ENCODE results near the gene TMEM43. TPM values are rescaled to one million over a fixed set of nuclear protein-coding genes. Genes with fewer than 3 reads are reported as not detected.

Gene TMEM43
- total and polyA plus RNA-seq, 2 of the 8 experiments (the other 6 are each of a cell fraction or from before 2014, with no cell fraction given), result 27.0 to 33.7 TPM

DNA sequence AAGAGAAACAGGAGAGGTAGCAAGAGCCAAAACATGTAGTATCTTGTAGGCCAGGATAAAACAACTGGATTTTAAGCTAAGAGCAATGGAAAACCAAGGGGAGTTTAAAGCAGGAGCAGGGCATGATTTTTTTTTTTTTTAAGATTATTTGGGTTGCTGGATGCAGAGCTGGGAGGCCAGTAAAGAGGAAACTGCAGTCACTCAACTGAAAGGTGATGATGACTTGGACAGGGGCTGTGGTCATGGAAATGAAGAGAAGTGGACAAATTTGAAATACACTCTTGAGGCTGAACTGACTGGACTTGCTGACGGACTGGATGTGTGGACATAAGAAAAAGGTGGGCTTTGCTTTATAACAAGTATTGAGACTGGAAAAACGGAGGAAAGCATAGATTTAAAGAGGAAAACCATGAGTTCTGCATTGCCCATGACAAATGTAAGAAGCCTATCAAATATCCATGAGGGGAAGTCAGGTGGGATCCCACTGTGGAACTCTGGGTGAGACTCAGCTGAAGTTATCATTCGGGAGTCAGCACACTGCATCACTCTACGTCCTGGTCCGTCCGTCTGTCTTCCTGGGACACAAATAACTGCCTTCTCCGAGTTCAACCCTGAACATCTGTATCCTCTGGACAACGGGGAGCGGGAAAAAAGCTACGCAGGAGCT lies 52.9 kb downstream of the TMEM43 start:
- Histone ChIP-seq H3K4me1 (replicated peaks in 1 of 4; ENCODE audit: control insufficient read depth in 3 of 4, insufficient read depth in 4 of 4, low read length in 3 of 4) (peaks cover 0 to 2% (median under 1%) of the 10 kb centered on the region in 4 experiments; a peak in 3 of 7 replicates), H3K79me1 (ENCODE audit: low read depth, low read length) (peaks cover 4% of the 10 kb centered on the region; the same call in 1 of the 2 replicates), H4K5ac (ENCODE audit: insufficient read length, low read depth, low read length) (no peak overlapping the region), H3K56ac (replicated peaks; ENCODE audit: insufficient read length, low read depth, low read length) (peak overlapping the region; percentile 55), H2BK5ac (ENCODE audit: low read depth, low read length) (peak overlapping the region; percentile 86; the same call in 1 of the 2 replicates), H2BK120ac (replicated peaks; ENCODE audit: low read depth, low read length) (no peak overlapping the region), H3K27ac (ENCODE audit: low read depth, low read length) (peak overlapping the region; percentile 49; the same call in 1 of the 2 replicates), H2BK15ac (ENCODE audit: low read length) (0 out of 2 replicates have a peak overlapping the region, but pooled peaks have one; percentile 6), H3K18ac (ENCODE audit: extremely low read depth, low read length) (no peak overlapping the region; the same call in 1 of the 2 replicates), H4K91ac (replicated peaks; ENCODE audit: insufficient read length, low read length) (peak overlapping the region; percentile 49), H3K23ac (ENCODE audit: insufficient read length) (peak overlapping the region; percentile 36), H2AFZ (ENCODE audit: low read length) (peak overlapping the region; percentile 88), H4K20me1 (replicated peaks in 1 of 2; ENCODE audit: control insufficient read depth in 1 of 2, insufficient read depth in 2 of 2, low read length in 2 of 2) (no peaks in the 10 kb centered on the region), H3K79me2 (ENCODE audit: control insufficient read depth in 1 of 2, insufficient read depth in 2 of 2, low read length in 2 of 2) (peaks cover 0 to 55% of the 10 kb centered on the region in 2 experiments; a peak in 3 of 4 replicates), H3K36me3 (ENCODE audit: control insufficient read depth in 2 of 4, insufficient read depth in 4 of 4, low read length in 3 of 4) (peaks cover 0 to 19% (median 6%) of the 10 kb centered on the region in 4 experiments; a peak in 4 of 8 replicates), H3K4me3 (ENCODE audit: extremely low read depth in 1 of 4, insufficient read depth in 2 of 4, low read depth in 3 of 4, low read length in 4 of 4) (peak overlapping the region; percentile 84 to 91 (median 88)), H3K4ac (replicated peaks; ENCODE audit: insufficient read length, low read depth, low read length) (no peak overlapping the region), H3K9me3 (ENCODE audit: insufficient read depth in 2 of 2, low read depth in 1 of 2, low read length in 1 of 2) (no peaks in the 10 kb centered on the region), H2AK5ac (ENCODE audit: low read depth, low read length) (no peak overlapping the region), H4K8ac (ENCODE audit: extremely low read depth, insufficient read depth, low read length) (peak overlapping the region; percentile 87), H3K27me3 (replicated peaks in 1 of 4; ENCODE audit: control insufficient read depth in 3 of 4, extremely low read depth in 1 of 4, insufficient read depth in 3 of 4, low read length in 3 of 4) (no peaks in the 10 kb centered on the region; a peak in 1 of 7 replicates), H2BK12ac (ENCODE audit: low read depth, low read length) (no peak overlapping the region), H3K14ac (ENCODE audit: insufficient read length) (no peak overlapping the region), H2BK20ac (ENCODE audit: low read length) (no peak overlapping the region), H3K9ac (replicated peaks in 1 of 4; ENCODE audit: extremely low read depth in 1 of 4, low read depth in 3 of 4, low read length in 3 of 4) (peak overlapping the region; percentile 64 to 93 (median 80)), H3K23me2 (ENCODE audit: low read depth, low read length) (peaks cover 6% of the 10 kb centered on the region), H3K4me2 (ENCODE audit: insufficient read depth in 1 of 2, low read depth in 2 of 2, low read length in 2 of 2) (peak overlapping the region; percentile 95 to 99)
- ChIA-PET CTCF (ENCODE audit: partially characterized antibody) (interaction anchor here (1.2 to 2.9 kb wide), 3 partner anchors 26 to 287 kb away, joined by 3 to 25 read pairs (median 3); no protein-coding TSS in a partner anchor), POLR2A (ENCODE audit: partially characterized antibody) (interaction anchor here (0.9 to 2.3 kb wide), 13 partner anchors 11 to 474 kb away, joined by 3 to 13 read pairs (median 4); partner anchors contain the start of genes CCDC174, CHCHD4 and TMEM43)
- DNase-seq (ENCODE audit: low read depth in 1 of 2, low spot score in 2 of 2) (no peak), FAIRE-seq (no peak)
- TF ChIP-seq SIX5 (IDR thresholded peaks at IDR 0.05; ENCODE audit: low read depth, low read length), result no peak
- no peak for TF ChIP-seq JUN (IDR thresholded peaks at IDR 0.05; ENCODE audit: low read depth, low read length)
- TF ChIP-seq, protein P1, sequence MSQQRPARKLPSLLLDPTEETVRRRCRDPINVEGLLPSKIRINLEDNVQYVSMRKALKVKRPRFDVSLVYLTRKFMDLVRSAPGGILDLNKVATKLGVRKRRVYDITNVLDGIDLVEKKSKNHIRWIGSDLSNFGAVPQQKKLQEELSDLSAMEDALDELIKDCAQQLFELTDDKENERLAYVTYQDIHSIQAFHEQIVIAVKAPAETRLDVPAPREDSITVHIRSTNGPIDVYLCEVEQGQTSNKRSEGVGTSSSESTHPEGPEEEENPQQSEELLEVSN (IDR thresholded peaks at IDR 0.05), result peak; percentile 38; the same call in 1 of the 2 replicates
- TF ChIP-seq RBBP5 (IDR thresholded peaks at IDR 0.05; ENCODE audit: borderline replicate concordance, low read depth, low read length), result no peak
- WGBS, 2 experiments (ENCODE audit: extremely low coverage in 1 of 2, insufficient coverage in 1 of 2, insufficient read length in 1 of 2, insufficient replicate concordance in 2 of 2, low coverage in 1 of 2, low lambda C conversion rate in 2 of 2, missing lambda C conversion rate in 1 of 2), result 16% methylated on average over 10 of the region's 10 CpGs; no CpG with 5 or more reads in 1 of the 2 experiments
